PFSK-1 (cell line): ENCODE data around the gene EPHA6.

Source experiments
- FOXP2 ChIP-seq: optimal IDR thresholded peaks from 2 replicates; pipeline ENCODE3; 2011; ENCODE audit warnings: borderline replicate concordance, control low read depth, inconsistent platforms; ENCODE audit not compliant: insufficient read depth; ENCODE audit errors: extremely low read length, extremely low read depth
- POLR2AphosphoS5 ChIP-seq: IDR thresholded peaks from 2 replicates; pipeline ENCODE4 v1.6.1; 2012; ENCODE audit warnings: low read depth, mild to moderate bottlenecking, control low read depth, low read length, moderate library complexity
- SIN3A ChIP-seq: IDR thresholded peaks from 2 replicates; pipeline ENCODE4 v1.6.1; 2012; ENCODE audit warnings: mild to moderate bottlenecking, low read length, moderate library complexity, borderline replicate concordance; ENCODE audit not compliant: insufficient read depth
- TAF1 ChIP-seq: IDR thresholded peaks from 2 replicates; pipeline ENCODE4 v1.6.1; 2012; ENCODE audit warnings: low read length, control low read depth, borderline replicate concordance; ENCODE audit not compliant: insufficient read depth
- TF ChIP-seq, protein P1 (sequence below), 2 experiments: IDR thresholded peaks; 2 replicates each; pipeline versions ENCODE4 v1.6.1 to v1.8.0; 2011 to 2012; ENCODE audit warnings: low read depth in 2 of 2, low read length in 2 of 2, control low read depth in 1 of 2, inconsistent platforms in 1 of 2, mild to moderate bottlenecking in 1 of 2, moderate library complexity in 1 of 2; ENCODE audit not compliant: insufficient read depth in 1 of 2

EPHA6 gene

DNA sequence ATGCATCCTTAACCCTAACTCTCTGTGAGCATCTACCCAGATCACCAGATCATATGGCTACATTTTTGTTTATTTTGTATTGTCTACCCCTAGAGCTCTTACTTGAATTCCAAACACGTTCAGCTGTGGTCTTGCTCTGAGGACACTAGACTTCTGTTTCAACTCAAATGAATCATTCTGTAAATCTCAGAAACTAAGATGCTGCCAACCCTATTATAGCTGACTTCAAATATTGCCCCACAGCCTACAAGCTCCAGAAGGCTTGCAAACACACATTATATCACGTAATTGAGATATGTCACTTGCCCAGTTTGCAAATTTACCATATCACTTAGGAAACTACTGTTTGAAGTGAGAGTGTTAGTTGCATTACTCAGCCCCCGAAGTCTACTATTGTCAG, 524.0 kb downstream of the EPHA6 start:
- TF ChIP-seq POLR2AphosphoS5 (no peak), TAF1 (no peak), FOXP2 (no peak), SIN3A (no peak)
- TF ChIP-seq, protein P1, sequence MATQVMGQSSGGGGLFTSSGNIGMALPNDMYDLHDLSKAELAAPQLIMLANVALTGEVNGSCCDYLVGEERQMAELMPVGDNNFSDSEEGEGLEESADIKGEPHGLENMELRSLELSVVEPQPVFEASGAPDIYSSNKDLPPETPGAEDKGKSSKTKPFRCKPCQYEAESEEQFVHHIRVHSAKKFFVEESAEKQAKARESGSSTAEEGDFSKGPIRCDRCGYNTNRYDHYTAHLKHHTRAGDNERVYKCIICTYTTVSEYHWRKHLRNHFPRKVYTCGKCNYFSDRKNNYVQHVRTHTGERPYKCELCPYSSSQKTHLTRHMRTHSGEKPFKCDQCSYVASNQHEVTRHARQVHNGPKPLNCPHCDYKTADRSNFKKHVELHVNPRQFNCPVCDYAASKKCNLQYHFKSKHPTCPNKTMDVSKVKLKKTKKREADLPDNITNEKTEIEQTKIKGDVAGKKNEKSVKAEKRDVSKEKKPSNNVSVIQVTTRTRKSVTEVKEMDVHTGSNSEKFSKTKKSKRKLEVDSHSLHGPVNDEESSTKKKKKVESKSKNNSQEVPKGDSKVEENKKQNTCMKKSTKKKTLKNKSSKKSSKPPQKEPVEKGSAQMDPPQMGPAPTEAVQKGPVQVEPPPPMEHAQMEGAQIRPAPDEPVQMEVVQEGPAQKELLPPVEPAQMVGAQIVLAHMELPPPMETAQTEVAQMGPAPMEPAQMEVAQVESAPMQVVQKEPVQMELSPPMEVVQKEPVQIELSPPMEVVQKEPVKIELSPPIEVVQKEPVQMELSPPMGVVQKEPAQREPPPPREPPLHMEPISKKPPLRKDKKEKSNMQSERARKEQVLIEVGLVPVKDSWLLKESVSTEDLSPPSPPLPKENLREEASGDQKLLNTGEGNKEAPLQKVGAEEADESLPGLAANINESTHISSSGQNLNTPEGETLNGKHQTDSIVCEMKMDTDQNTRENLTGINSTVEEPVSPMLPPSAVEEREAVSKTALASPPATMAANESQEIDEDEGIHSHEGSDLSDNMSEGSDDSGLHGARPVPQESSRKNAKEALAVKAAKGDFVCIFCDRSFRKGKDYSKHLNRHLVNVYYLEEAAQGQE (IDR thresholded peaks at IDR 0.05; ENCODE audit: insufficient read depth in 1 of 2, low read depth in 2 of 2, low read length in 2 of 2), result no peak

DNA sequence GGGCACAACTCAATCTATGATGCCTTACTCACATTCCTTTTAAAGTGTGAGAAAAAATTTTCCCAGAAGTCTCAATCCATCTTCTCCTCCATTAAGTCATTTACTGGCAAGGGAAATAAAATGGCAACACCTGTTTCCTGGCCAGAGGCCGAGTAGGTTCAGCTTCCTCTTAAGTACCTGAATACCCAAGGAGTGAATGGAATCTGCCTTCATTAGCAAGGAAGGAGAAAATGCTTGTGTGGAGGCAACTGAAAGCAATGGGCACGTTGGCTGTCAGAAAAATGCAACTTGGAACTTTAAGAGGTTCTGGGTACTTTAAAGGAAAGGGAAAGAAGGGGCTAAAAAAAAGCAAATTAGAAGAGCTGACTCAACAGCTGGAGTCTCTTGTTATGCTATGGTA, 526.5 kb downstream of the EPHA6 start:
- TF ChIP-seq FOXP2, result no peak
- no peak for TF ChIP-seq SIN3A
- no peak for TF ChIP-seq POLR2AphosphoS5
- TF ChIP-seq, protein P1 (IDR thresholded peaks at IDR 0.05; ENCODE audit: insufficient read depth in 1 of 2, low read depth in 2 of 2, low read length in 2 of 2), result no peak
- TF ChIP-seq TAF1, result no peak

DNA sequence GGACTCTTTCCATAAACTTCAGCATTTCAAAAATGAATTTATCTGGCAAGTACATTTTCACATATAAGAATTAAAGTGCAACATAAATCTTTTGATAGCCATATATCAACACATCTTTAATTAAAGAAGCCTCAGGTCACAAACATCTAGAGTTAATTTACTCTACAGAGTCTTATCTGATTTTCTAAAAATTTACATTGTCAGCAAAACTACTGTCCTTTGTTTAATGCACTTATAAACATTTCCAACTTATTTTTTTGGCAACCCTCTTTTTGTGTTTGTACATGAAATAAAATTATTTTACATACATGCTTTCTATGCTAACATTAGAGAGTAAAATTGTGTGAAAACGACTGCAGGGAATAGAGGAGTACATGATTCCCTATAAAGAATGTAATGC, 533.4 kb downstream of the EPHA6 start:
- TF ChIP-seq POLR2AphosphoS5 (no peak), FOXP2 (no peak), TAF1 (no peak), SIN3A (no peak)
- TF ChIP-seq, protein P1 (IDR thresholded peaks at IDR 0.05; ENCODE audit: insufficient read depth in 1 of 2, low read depth in 2 of 2, low read length in 2 of 2), result no peak

DNA sequence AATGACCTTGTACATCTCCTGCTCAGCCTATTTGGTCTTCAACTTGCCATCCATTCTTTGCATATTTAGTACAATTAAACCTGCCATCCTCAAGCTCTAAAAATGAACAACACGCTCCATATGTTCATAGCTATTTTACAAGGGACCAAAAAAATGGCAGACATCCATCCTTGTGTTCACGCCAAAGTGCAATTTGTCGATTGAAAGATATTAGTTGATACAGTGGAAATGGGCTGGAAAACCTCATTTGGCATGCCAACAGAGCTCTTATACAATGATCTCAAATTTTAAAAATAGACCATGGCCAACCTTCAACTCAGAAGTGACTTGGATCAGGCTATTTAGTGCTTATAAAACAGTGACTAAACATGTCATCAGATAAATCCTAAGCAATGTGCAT, 536.6 kb downstream of the EPHA6 start:
- TF ChIP-seq SIN3A, result no peak

DNA sequence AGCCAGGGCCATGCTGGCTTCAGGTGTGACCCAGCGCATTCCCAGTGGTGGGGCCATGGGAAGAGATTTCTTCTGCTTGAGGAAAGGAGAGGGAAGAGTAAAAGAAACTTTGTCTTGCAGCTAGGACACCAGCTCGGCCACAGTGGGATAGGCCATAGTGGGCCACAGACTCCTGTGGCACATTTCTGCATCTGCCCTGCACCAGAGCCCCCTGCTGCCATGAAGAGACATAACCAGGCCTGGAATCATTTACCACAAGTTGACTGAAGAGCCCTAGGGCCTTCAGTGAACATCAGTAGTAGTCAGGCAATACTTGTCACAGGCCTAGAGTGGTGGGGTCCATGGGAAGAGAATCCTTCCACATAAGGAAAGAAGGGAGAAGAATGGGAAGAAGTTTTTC, 538.8 kb downstream of the EPHA6 start:
- TF ChIP-seq SIN3A (no peak), POLR2AphosphoS5 (no peak), TAF1 (no peak), FOXP2 (no peak)
- TF ChIP-seq, protein P1 (IDR thresholded peaks at IDR 0.05; ENCODE audit: insufficient read depth in 1 of 2, low read depth in 2 of 2, low read length in 2 of 2), result no peak

DNA sequence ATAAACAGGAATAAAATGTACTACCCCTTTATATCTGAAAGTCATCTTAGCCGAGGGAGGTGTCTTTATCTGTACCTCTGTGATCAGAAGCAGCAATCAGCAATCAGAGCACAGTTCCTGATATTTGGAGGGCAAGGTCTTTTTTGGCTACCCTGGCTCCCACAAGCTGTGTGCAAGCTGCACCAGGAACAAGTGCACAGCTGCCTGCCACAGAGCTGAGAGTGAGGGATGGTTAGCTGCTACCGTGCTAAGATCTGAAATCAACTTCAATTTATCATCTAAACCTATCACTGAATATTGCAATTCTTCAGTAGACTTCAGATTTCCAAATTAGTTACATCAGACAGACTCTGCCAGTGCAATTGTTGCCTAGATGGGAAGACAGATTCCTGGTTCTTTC, 545.6 kb downstream of the EPHA6 start:
- TF ChIP-seq SIN3A, result no peak
- no peak for TF ChIP-seq FOXP2
